Astrocyte (in vitro differentiated cells and primary cell): Measurements from ENCODE around the gene ACSL6. TPM values are rescaled to one million over a fixed set of nuclear protein-coding genes. Genes with fewer than 3 reads are reported as not detected.

ENCODE experiments used
- DNase-seq: peaks from one replicate; pipeline ENCODE4 v3.0.0-alpha.2; 2010; ENCODE audit warnings: low read depth
- FAIRE-seq: peaks from 2 replicates; lab custom pipeline; 2011; peaks lifted over from hg19 to GRCh38; lab: Jason Lieb, UNC
- H2AFZ ChIP-seq: 2 replicates; pipeline ENCODE4 v1.6.0; 2012; ENCODE audit warnings: low read depth, low read length, inconsistent platforms
- H3K27ac ChIP-seq: 2 replicates; pipeline ENCODE4 v1.5.1; 2011; ENCODE audit warnings: low read depth, low read length, inconsistent platforms
- H3K27me3 ChIP-seq: 2 replicates; pipeline ENCODE4 v1.6.0; 2011; ENCODE audit warnings: low read length, inconsistent platforms; ENCODE audit not compliant: insufficient read depth
- H3K36me3 ChIP-seq: 2 replicates; pipeline ENCODE4 v1.5.1; 2011; ENCODE audit warnings: low read length, inconsistent platforms; ENCODE audit not compliant: insufficient read depth
- H3K4me1 ChIP-seq: 2 replicates; pipeline ENCODE4 v1.5.1; 2011; ENCODE audit warnings: low read length, inconsistent platforms; ENCODE audit not compliant: insufficient read depth
- H3K4me2 ChIP-seq: 2 replicates; pipeline ENCODE4 v1.6.0; 2012; ENCODE audit warnings: low read length, inconsistent platforms
- H3K4me3 ChIP-seq: 2 replicates; pipeline ENCODE4 v1.5.1; 2011; ENCODE audit warnings: low read depth, mild to moderate bottlenecking, low read length, inconsistent platforms; ENCODE audit not compliant: insufficient read depth
- H3K79me2 ChIP-seq: 2 replicates; pipeline ENCODE4 v1.6.0; 2012; ENCODE audit warnings: mild to moderate bottlenecking, low read length, inconsistent platforms; ENCODE audit not compliant: insufficient read depth
- H3K9ac ChIP-seq: 2 replicates; pipeline ENCODE4 v1.6.0; 2012; ENCODE audit warnings: mild to moderate bottlenecking, low read length, inconsistent platforms
- H3K9me3 ChIP-seq: 2 replicates; pipeline ENCODE4 v1.5.1; 2012; ENCODE audit warnings: low read depth, mild to moderate bottlenecking, low read length, inconsistent platforms; ENCODE audit not compliant: insufficient read depth
- H4K20me1 ChIP-seq: 2 replicates; pipeline ENCODE4 v1.6.0; 2012; ENCODE audit warnings: low read length, inconsistent platforms; ENCODE audit not compliant: insufficient read depth
- H3K27ac Mint-ChIP-seq: one replicate; pipeline ENCODE4 v1.8.0; 2021; ENCODE audit warnings: mild to moderate bottlenecking, mixed read lengths; ENCODE audit not compliant: unreplicated experiment
- H3K27me3 Mint-ChIP-seq: one replicate; pipeline ENCODE4 v1.8.0; 2021; ENCODE audit warnings: low read depth, mixed read lengths; ENCODE audit not compliant: unreplicated experiment
- H3K36me3 Mint-ChIP-seq: one replicate; pipeline ENCODE4 v1.8.0; 2021; ENCODE audit warnings: low read depth, mixed read lengths; ENCODE audit not compliant: unreplicated experiment
- H3K4me1 Mint-ChIP-seq: one replicate; pipeline ENCODE4 v1.8.0; 2021; ENCODE audit warnings: low read depth, mixed read lengths; ENCODE audit not compliant: unreplicated experiment
- H3K4me3 Mint-ChIP-seq: one replicate; pipeline ENCODE4 v1.8.0; 2021; ENCODE audit warnings: mild to moderate bottlenecking, moderate library complexity, mixed read lengths; ENCODE audit not compliant: unreplicated experiment
- H3K9me3 Mint-ChIP-seq: one replicate; pipeline ENCODE4 v1.8.0; 2021; ENCODE audit warnings: mild to moderate bottlenecking, mixed read lengths; ENCODE audit not compliant: unreplicated experiment
- CTCF ChIP-seq: IDR thresholded peaks from 2 replicates; pipeline ENCODE4 v1.5.1; 2011; ENCODE audit warnings: low read depth, mild to moderate bottlenecking, inconsistent platforms, low read length, moderate library complexity; ENCODE audit not compliant: insufficient read depth
- EZH2 ChIP-seq: IDR thresholded peaks from 2 replicates; pipeline ENCODE4 v1.6.1; 2012; ENCODE audit warnings: mild to moderate bottlenecking, low read length, inconsistent platforms; ENCODE audit not compliant: insufficient read depth
- total RNA-seq: library from RNA; stranded (reverse); gene quantifications from 2 replicates; pipeline ENCODE4 v1.2.1, GENCODE V29; 2021

ACSL6 gene
- total RNA-seq, 1 donor from 2014 or later: 0.07 TPM

- Histone ChIP-seq H3K9me3 (no peaks in the 10 kb centered on the region), H3K36me3 (no peaks in the 10 kb centered on the region), H3K79me2 (no peaks in the 10 kb centered on the region), H3K4me1 (no peaks in the 10 kb centered on the region), H3K27ac (no peak overlapping the region), H3K4me2 (no peak overlapping the region), H3K9ac (no peak overlapping the region), H2AFZ (no peak overlapping the region), H3K27me3 (peaks cover 3% of the 10 kb centered on the region), H3K4me3 (no peak overlapping the region), H4K20me1 (no peaks in the 10 kb centered on the region)
- no peak for TF ChIP-seq EZH2
- no peak for FAIRE-seq
- no peak for DNase-seq
- peaks cover 20% of the 10 kb centered on the region for H3K27me3 Mint-ChIP-seq
- H3K36me3 Mint-ChIP-seq: no peaks in the 10 kb centered on the region
- no peaks in the 10 kb centered on the region for H3K4me1 Mint-ChIP-seq
- H3K9me3 Mint-ChIP-seq: no peaks in the 10 kb centered on the region
- no peak overlapping the region for H3K27ac Mint-ChIP-seq
- no peak overlapping the region for H3K4me3 Mint-ChIP-seq
Observed at GRCh38 chr5:132032196-132032595, 20.7 kb upstream of the ACSL6 start.

GRCh38 chr5:132030610-132031009, 19.2 kb upstream of the ACSL6 start:
- Histone ChIP-seq H4K20me1 (no peaks in the 10 kb centered on the region), H3K27ac (no peak overlapping the region), H3K9ac (no peak overlapping the region), H3K4me3 (no peak overlapping the region), H2AFZ (no peak overlapping the region), H3K36me3 (no peaks in the 10 kb centered on the region), H3K27me3 (peaks cover 3% of the 10 kb centered on the region), H3K4me1 (no peaks in the 10 kb centered on the region), H3K9me3 (no peaks in the 10 kb centered on the region), H3K79me2 (no peaks in the 10 kb centered on the region), H3K4me2 (no peak overlapping the region)
- Mint-ChIP-seq H3K4me3 (no peak overlapping the region), H3K9me3 (no peaks in the 10 kb centered on the region), H3K27ac (no peak overlapping the region), H3K4me1 (no peaks in the 10 kb centered on the region), H3K36me3 (no peaks in the 10 kb centered on the region), H3K27me3 (peaks cover 21% of the 10 kb centered on the region)
- no peak for TF ChIP-seq EZH2
- TF ChIP-seq CTCF: no peak
- FAIRE-seq (no peak), DNase-seq (no peak)

- FAIRE-seq: no peak
- H3K27ac ChIP-seq: no peak overlapping the region
- H3K4me1 ChIP-seq: no peaks in the 10 kb centered on the region
- H3K27me3 ChIP-seq: peaks cover 3% of the 10 kb centered on the region
- H3K27ac Mint-ChIP-seq: no peak overlapping the region
- H3K4me2 ChIP-seq: no peak overlapping the region
- no peak for DNase-seq
- H3K36me3 Mint-ChIP-seq: no peaks in the 10 kb centered on the region
- no peaks in the 10 kb centered on the region for H3K79me2 ChIP-seq
- H3K9ac ChIP-seq: no peak overlapping the region
- H3K4me3 Mint-ChIP-seq: no peak overlapping the region
- H4K20me1 ChIP-seq: no peaks in the 10 kb centered on the region
- TF ChIP-seq EZH2 (no peak), CTCF (no peak)
- H3K4me1 Mint-ChIP-seq: no peaks in the 10 kb centered on the region
- H3K9me3 Mint-ChIP-seq: no peaks in the 10 kb centered on the region
- no peaks in the 10 kb centered on the region for H3K36me3 ChIP-seq
- H3K9me3 ChIP-seq: no peaks in the 10 kb centered on the region
- H2AFZ ChIP-seq: no peak overlapping the region
- no peak overlapping the region for H3K4me3 ChIP-seq
- H3K27me3 Mint-ChIP-seq: peaks cover 21% of the 10 kb centered on the region
Observed at GRCh38 chr5:132029609-132030330, 18.3 kb upstream of the ACSL6 start.
